H1 (cell line): ENCODE data around the gene STIM1.

Source experiments
- EZH2 ChIP-seq: fragments of 200-600 bp; sonication (generic); IDR thresholded peaks from 2 replicates; pipeline ENCODE4 v1.7.1; 2012; ENCODE audit warnings: low read depth, mild to moderate bottlenecking, moderate library complexity, low read length, inconsistent platforms; ENCODE audit not compliant: severe bottlenecking
- KDM5A ChIP-seq: fragments of 200-600 bp; IDR thresholded peaks from 2 replicates; pipeline ENCODE4 v1.7.1; 2012; ENCODE audit warnings: mild to moderate bottlenecking, low read length, inconsistent platforms, mixed read lengths
- PHF8 ChIP-seq: fragments of 200-600 bp; sonication (generic); conservative IDR thresholded peaks from 2 replicates; pipeline ENCODE4 v1.7.1; 2012; ENCODE audit warnings: low read depth, mild to moderate bottlenecking, inconsistent platforms, low read length, moderate library complexity
- POLR2A ChIP-seq, 2 experiments: IDR thresholded peaks; 1 replicate in 1 of 2; 2 replicates in 1 of 2; pipeline ENCODE4 v1.6.1; 2011; ENCODE audit warnings: low read depth in 2 of 2, low read length in 2 of 2, mild to moderate bottlenecking in 2 of 2; ENCODE audit errors: control extremely low read depth in 1 of 2
- RAD21 ChIP-seq, 2 experiments: IDR thresholded peaks in 1 of 2; conservative IDR thresholded peaks in 1 of 2; 2 replicates each; pipeline ENCODE4 v1.6.1; 2011; ENCODE audit warnings: low read depth in 2 of 2, low read length in 2 of 2, improper control_type of control experiment in 1 of 2, inconsistent platforms in 1 of 2, mild to moderate bottlenecking in 1 of 2, moderate library complexity in 1 of 2
- SP1 ChIP-seq: IDR thresholded peaks from 2 replicates; pipeline ENCODE4 v1.6.1; 2011; ENCODE audit warnings: low read depth, low read length
- SP4 ChIP-seq: IDR thresholded peaks from 2 replicates; pipeline ENCODE4 v1.6.1; 2012; ENCODE audit warnings: low read length, inconsistent platforms
- TCF12 ChIP-seq: IDR thresholded peaks from 2 replicates; pipeline ENCODE4 v1.6.1; 2011; ENCODE audit warnings: low read depth, mild to moderate bottlenecking, low read length
- ZNF274 ChIP-seq: IDR thresholded peaks from 2 replicates; pipeline ENCODE4 v1.7.0; 2012; ENCODE audit warnings: low read length, borderline replicate concordance; ENCODE audit errors: extremely low read depth
- TF ChIP-seq, protein P1 (sequence below): IDR thresholded peaks from 2 replicates; pipeline ENCODE4 v1.6.1; 2011; ENCODE audit warnings: low read length, improper control_type of control experiment

DNA sequence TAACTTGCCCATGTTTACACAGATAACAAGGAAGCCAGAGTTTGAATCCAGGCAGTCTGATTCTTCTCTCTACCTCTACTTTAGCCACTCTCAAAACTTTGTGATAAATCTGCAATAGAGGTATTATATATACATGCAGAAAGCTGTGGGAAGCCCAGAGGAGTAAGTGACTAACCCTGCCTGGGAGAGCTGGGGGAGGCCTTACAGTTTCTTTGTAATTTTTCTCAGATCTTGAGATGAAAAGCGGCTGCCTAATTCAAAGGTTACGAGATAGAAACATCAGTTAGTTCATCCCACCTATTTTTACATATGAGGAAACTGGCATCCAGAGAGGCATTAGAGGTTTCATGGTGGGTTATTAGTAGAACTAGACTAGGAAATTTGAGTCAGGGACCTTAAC lies 4.9 kb downstream of the STIM1 start:
- TF ChIP-seq, protein P1, sequence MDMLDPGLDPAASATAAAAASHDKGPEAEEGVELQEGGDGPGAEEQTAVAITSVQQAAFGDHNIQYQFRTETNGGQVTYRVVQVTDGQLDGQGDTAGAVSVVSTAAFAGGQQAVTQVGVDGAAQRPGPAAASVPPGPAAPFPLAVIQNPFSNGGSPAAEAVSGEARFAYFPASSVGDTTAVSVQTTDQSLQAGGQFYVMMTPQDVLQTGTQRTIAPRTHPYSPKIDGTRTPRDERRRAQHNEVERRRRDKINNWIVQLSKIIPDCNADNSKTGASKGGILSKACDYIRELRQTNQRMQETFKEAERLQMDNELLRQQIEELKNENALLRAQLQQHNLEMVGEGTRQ: no peak
- TF ChIP-seq EZH2: no peak
- TF ChIP-seq ZNF274: no peak
- no peak for TF ChIP-seq SP4
- no peak for TF ChIP-seq TCF12
- no peak for TF ChIP-seq RAD21 (IDR thresholded peaks at IDR 0.05 in 1 of 2, conservative IDR thresholded peaks at IDR 0.05 in 1 of 2; ENCODE audit: low read depth in 2 of 2, low read length in 2 of 2)
- TF ChIP-seq PHF8: no peak
- no peak for TF ChIP-seq POLR2A (IDR thresholded peaks at IDR 0.05; ENCODE audit: control extremely low read depth in 1 of 2, low read depth in 2 of 2, low read length in 2 of 2)
- TF ChIP-seq SP1: no peak
- TF ChIP-seq KDM5A: no peak
